ENCODE measurements around the gene INSIG1. TPM values are rescaled to one million over a fixed set of nuclear protein-coding genes. Genes with fewer than 3 reads are reported as not detected.

Gene INSIG1
- total RNA-seq, 4 donors from 2014 or later, result 24.7 to 77.6 (median 64.6) TPM

DNA sequence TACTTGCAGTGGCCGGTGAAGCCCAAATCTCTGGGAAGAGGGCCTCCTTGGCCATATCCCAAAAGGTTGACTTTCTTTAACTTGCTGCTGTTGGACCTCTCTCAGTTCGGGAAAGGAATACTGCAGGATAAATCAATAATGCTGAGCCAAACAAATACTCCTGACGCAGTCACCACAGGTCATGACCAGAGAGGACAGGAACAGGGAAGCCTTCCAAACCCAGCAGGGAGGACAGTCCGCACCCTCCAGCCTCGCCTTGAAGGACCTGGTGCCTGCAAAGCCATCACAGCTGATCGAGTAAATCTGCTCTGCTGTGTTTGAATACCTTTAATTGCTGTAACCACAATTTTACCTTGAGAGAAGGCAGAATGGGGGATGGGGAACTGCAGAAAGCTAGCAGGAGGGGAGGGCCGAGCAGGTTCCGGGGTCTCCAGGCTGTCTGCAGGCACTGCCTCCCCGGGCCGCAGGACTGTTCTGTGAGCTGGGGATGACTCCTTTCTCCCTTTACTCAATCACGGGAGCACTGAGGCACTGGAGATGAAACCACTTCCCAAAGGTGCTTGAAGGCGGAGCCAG is 20.8 kb upstream of the INSIG1 start:
- no peak overlapping the region for H3K4me3 ChIP-seq
- intact Hi-C loops (cut with DNase I), result no loop called here
- TF ChIP-seq POLR2A (IDR thresholded peaks at IDR 0.05), result no peak
- no peak for TF ChIP-seq CTCF (IDR thresholded peaks at IDR 0.05)
- H3K27me3 ChIP-seq, result peaks cover 0 to 72% (median 0%) of the 10 kb centered on the region in 4 donors
- no peaks in the 10 kb centered on the region for H3K9me3 ChIP-seq
- WGBS, 2 donors, result 44 to 50% methylated on average over 10 of the region's 12 CpGs
- DNase-seq, result no peak
- peaks cover 0 to 22% (median 0%) of the 10 kb centered on the region in 3 donors for H3K4me1 ChIP-seq
- no peaks in the 10 kb centered on the region for H3K36me3 ChIP-seq
- no peak overlapping the region for H3K27ac ChIP-seq

DNA sequence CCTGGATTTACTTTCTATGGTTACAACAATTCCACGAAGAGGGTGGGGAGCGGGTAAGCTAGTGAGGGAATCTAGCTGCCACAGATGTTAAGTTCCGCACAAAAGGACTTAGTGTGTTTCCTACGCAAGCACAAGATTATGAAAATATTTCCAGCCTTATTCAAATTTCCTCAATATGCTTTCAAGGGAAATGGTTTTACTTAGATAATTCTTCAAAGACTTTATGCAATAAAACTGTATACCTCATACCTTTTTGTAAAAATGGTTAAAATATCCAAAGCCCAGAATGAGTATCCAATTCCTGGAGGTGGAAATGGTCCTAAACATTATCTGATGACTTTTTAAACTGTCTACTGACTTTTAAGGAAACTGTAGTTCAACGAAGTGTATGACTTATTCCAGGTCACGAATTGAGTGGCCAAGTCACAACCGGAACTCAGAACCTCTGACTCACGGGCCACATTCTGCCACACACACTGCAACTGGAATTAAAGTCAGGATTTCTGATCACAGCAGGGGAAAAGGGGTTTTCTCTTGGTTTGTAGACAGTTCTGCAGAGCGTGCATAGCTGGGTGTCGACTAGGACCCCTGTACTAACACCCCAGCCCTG is 20.2 kb upstream of the INSIG1 start:
- TF ChIP-seq CTCF (IDR thresholded peaks at IDR 0.05), result no peak
- no peak for TF ChIP-seq POLR2A (IDR thresholded peaks at IDR 0.05)
- H3K4me1 ChIP-seq, result peaks cover 0 to 27% (median 0%) of the 10 kb centered on the region in 3 donors
- H3K36me3 ChIP-seq, result no peaks in the 10 kb centered on the region
- no peak overlapping the region for H3K27ac ChIP-seq
- intact Hi-C loops (cut with DNase I), result no loop called here
- H3K27me3 ChIP-seq, result peaks cover 0 to 72% (median 0%) of the 10 kb centered on the region in 4 donors
- WGBS, 2 donors, result 64 to 67% methylated on average over 8 to 10 of the region's 10 CpGs
- DNase-seq, result no peak
- H3K9me3 ChIP-seq, result no peaks in the 10 kb centered on the region
- H3K4me3 ChIP-seq, result no peak overlapping the region

DNA sequence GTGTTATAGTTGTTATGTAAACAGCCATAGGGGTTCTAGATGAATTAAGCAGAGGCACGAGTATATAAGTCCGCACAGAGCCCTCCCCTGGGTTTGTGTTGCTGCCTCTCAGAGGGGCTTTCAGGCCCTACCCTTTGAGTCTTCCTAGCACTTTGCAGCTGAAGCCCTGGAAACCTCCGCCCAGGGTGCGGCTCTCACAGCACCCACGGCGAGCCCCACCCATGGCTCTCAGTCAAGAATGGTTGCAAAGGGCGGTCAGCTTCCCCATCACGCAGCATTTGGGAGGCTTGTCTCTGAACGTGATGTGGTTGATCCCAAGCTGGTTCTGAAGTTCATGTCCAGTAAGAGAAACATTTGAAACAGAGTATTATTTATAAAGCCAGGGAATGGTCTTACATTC is 18.8 kb upstream of the INSIG1 start:
- H3K4me1 ChIP-seq, result peaks cover 0 to 31% (median 0%) of the 10 kb centered on the region in 3 donors
- intact Hi-C loops (cut with DNase I), result no loop called here
- H3K4me3 ChIP-seq, result no peak overlapping the region
- H3K27ac ChIP-seq, result no peak overlapping the region
- DNase-seq, result no peak
- no peaks in the 10 kb centered on the region for H3K9me3 ChIP-seq
- 41 to 65% methylated on average over 5 to 6 of the region's 9 CpGs for WGBS, 2 donors
- H3K36me3 ChIP-seq, result no peaks in the 10 kb centered on the region
- peaks cover 0 to 63% (median 0%) of the 10 kb centered on the region in 4 donors for H3K27me3 ChIP-seq
- TF ChIP-seq POLR2A (IDR thresholded peaks at IDR 0.05), result no peak
- TF ChIP-seq CTCF (IDR thresholded peaks at IDR 0.05), result no peak

- Histone ChIP-seq H3K9me3 (no peaks in the 10 kb centered on the region), H3K27me3 (peaks cover 0 to 67% (median 0%) of the 10 kb centered on the region in 4 donors), H3K4me1 (peaks cover 0 to 31% (median 0%) of the 10 kb centered on the region in 3 donors), H3K27ac (no peak overlapping the region), H3K4me3 (no peak overlapping the region), H3K36me3 (no peaks in the 10 kb centered on the region)
- intact Hi-C loops (cut with DNase I), result no loop called here
- WGBS, 2 donors, result 81 to 85% methylated on average over 14 of the region's 14 CpGs
- DNase-seq, result no peak
- TF ChIP-seq CTCF (IDR thresholded peaks at IDR 0.05) (no peak), POLR2A (IDR thresholded peaks at IDR 0.05) (no peak)
Observed at GRCh38 chr7:155279787-155280445, 17.8 kb upstream of the INSIG1 start.

Data from esophagus squamous epithelium (tissue), 5 donors.